HG02571 (cell line): ENCODE results near the gene CCDC90B.
"Not testable (repeated sequence)": the region's sequence is repeated elsewhere in the genome, so short reads cannot be mapped to it uniquely, and the experiment has no call there.

Source experiments
- ATAC-seq: cut with Tn5 transposase; IDR thresholded peaks from one replicate; pipeline ENCODE4 v1.9.1; 2021; ENCODE audit warnings: mild to moderate bottlenecking, moderate library complexity; ENCODE audit not compliant: unreplicated experiment

Gene CCDC90B

GRCh38 chr11:83292709-83293456 lies 6.7 kb upstream of the CCDC90B start:
- ATAC-seq = peak; percentile 65

GRCh38 chr11:83287631-83288030 lies 1.5 kb upstream of the CCDC90B start:
- no peak for ATAC-seq

- peak; percentile 42 for ATAC-seq
These were observed 906 bp downstream of the CCDC90B start for GRCh38 chr11:83285151-83285770.

DNA sequence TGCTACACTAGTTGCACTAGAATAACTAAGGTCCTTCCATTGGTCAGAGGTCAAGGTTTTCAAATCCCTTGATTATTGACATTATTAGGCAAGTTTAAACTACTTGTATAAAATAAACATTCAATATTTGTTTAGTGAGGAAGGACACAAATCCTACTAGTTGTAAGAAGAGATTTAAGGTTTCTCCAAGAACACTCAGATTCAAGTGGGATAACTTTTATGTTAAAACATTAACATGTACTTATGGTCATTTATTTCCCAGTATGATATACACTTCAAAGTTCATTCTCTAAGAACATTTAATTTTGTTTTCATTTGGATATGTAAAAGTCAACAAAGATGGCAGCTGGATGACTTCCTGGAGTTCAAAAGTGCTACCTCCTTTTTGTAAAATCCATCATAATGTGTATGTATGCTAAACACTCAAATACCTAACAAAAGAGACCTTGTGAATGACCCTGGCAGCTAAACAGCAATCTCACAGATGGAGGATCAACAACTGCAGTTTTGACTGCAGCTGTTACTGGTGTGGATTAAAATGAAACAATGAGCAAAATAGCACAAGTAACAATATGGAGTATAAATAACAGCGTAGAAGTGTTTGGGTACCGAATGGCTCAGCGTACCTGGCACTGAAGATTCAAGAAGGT lies 1.5 kb downstream of the CCDC90B start:
- no peak for ATAC-seq

GRCh38 chr11:83282084-83282716 lies 4.0 kb downstream of the CCDC90B start:
- ATAC-seq = no peak

DNA sequence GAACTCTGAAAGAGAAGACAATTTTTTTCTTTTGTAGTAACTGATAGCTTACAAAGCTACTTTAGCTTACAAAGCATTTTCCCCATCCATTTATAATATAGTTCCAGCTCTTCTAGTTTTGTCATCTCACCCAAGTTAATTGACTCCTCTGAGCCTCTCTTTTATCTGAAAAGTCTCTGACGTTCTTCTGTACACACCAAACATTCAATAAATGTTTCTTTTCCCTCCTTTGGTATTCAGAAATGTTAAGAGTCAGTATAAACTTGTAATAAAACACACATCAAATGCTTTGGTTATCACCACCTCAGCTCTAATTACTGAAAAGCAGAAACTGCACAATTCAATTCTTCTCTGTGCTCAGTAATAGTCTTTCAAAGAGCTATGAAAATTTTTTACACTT lies 5.9 kb downstream of the CCDC90B start:
- ATAC-seq = no peak

DNA sequence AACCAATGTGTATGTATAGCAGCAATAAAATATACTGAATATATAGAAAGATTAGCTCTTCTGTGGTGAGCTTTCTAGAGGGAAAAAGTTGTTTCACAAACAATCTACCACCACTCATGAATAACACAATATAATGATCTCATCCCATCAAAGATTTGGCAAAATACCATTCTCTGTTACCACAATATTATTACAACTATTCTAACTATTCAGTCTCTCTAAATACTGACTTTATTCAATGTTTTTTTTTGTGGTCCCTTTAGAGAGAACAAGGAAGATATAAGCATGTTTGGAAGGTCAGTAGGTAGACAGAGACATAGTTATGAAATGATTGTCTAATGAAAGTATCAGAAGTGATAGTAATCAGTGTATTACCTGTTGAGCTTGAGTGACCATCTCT lies 7.8 kb downstream of the CCDC90B start:
- ATAC-seq = no peak

GRCh38 chr11:83275888-83276641 lies 10.1 kb downstream of the CCDC90B start:
- no peak for ATAC-seq

DNA sequence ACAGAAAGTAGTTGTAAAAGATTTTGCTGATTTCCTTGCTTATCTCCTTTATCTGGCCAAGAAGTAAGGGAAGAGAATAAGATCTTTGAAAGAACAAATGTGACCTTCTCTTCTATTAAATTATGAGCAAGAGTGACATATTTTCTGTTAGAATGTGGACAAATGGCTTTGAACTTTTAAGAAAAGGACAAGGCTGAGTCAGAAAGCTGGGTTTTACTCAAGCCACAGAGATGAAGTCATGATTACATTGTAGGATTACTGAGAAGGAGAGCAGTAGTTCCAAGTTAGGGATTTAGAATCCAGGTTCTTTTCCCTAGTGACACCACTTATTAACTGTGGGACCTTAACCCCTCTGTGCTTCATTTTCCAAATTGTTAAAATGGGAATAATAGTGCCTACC lies 13.5 kb downstream of the CCDC90B start:
- ATAC-seq = no peak

DNA sequence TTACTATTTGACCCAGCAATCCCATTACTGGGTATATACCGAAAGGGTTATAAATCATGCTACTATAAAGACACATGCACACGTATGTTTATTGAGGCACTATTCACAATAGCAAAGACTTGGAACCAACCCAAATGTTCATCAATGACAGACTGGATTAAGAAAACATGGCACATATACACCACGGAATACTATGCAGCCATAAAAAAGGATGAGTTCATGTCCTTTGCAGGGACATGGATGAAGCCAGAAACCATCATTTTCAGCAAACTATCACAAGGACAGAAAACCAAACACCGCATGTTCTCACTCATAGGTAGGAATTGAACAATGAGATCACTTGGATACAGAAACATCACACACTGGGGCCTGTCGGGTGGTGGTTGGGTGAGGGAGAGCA lies 14.4 kb downstream of the CCDC90B start:
- ATAC-seq = not testable (repeated sequence)

GRCh38 chr11:83269080-83269479 lies 17.1 kb downstream of the CCDC90B start:
- not testable (repeated sequence) for ATAC-seq

- ATAC-seq = no peak
These were observed 20.8 kb downstream of the CCDC90B start for GRCh38 chr11:83265331-83265730.

GRCh38 chr11:83259559-83259958 lies 26.6 kb downstream of the CCDC90B start:
- no peak for ATAC-seq

- ATAC-seq = no peak
These were observed 28.4 kb downstream of the CCDC90B start for GRCh38 chr11:83257761-83258168.

DNA sequence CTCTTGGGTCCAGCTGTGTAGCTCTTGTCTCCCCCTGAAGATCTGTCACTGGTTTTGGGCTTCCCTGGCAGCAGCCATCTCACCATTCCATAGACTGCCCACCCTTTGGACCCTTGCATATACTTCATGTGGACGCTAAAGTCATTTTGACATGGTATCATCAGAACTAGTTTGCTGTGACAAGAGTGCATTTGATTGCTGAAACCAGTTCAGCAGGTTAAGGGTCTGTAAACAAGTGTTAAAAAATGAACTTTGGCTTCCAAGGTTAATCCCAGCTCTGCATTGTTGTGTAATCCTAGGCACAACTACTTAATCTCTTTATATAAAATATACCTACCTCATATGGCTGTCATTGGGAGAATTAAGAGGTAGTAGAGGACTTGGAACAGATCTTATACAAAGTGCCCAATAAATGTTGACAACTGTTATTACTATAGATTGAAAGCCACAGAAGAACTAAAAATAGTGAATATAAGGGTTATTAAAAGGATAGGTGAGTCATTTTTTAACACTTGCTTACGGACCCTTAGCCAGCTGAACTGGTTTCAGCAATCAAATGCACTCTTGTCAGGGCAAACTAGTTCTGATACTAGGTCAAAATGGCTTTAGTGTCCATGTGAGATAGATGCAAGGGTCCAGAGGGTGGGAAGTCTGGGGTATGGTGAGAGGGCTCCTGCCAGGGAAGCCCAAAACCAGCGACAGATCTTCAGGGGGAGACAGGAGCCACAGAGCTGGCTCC lies 29.4 kb downstream of the CCDC90B start:
- no peak for ATAC-seq

DNA sequence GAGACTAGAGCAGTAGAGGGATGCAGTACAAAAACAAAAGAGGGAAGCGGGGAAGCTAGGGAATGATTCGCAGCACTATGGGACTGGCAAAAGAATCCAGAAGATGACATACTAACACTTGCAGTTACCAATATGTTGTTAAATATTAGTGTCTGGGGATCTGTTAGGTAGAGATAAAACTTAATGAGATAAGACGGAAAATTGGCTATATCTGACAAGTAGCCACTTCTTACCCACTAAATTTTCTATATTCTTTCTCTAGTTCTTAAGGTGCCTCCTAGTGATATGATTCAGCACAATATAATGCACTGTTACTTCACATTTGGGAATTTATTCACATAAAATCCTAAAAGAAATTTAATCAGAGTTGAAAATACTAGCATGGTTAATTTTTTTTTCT lies 30.8 kb downstream of the CCDC90B start:
- ATAC-seq = no peak

GRCh38 chr11:83252941-83253340 lies 33.2 kb downstream of the CCDC90B start:
- ATAC-seq = no peak

- ATAC-seq = no peak
These were observed 33.9 kb downstream of the CCDC90B start for GRCh38 chr11:83252266-83252665.

DNA sequence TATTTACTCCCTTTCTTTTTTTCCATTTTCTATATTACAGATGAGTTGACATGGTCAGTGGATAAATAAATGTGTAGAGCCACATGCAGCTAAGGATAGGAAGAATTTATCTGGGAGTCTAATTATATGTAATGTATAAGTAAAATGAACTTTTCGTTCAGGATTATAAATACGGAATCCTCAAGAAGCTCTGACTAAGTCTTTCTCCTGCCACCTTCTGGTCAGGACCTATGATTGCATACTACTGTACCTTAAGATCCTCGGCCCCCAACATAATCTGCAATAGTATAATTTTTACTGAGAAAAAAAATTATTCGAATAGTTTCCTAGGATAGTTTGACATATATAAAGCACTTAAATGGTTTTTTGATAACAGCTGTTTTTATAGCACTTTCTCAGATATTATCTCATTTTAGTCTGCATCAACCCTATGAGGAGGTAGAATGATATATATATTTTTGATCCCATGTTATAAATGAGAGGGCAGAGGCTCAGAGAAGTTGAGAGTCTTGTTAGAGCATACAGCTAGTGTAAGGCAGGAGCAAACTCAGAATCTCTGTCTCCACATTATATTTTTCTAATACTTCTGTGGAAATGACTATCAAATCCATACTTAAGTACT lies 36.1 kb downstream of the CCDC90B start:
- ATAC-seq = peak; percentile 67

DNA sequence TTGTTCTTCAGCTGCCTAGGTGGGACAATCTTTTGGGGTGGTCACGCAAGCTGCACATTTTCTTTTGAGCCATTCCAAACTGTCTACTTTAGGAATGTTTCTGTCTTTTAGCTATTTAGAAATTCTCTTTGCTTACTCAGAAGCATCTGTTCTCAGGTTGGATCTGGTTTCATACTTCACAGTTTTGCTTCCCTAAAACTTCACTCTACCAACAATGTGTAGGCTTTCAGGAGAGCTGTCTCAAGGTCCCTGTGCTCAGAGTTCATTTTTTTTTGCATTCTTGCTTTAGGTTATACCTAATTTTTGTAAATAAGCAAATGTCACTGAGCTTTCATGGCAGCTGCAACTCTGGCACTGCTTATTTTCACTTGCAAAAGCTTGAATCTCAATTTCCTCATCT lies 36.7 kb downstream of the CCDC90B start:
- ATAC-seq = no peak
